GM12892 (cell line): ENCODE results near the gene JADE3.

Experiments
- POLR2A ChIP-seq: IDR thresholded peaks from 2 replicates; pipeline ENCODE4 v1.6.1; 2011; ENCODE audit warnings: low read depth, low read length, control low read depth
- POLR2AphosphoS5 ChIP-seq: IDR thresholded peaks from 2 replicates; pipeline ENCODE4 v1.6.1; 2011; ENCODE audit warnings: low read depth, low read length, control low read depth
- TAF1 ChIP-seq: IDR thresholded peaks from 2 replicates; pipeline ENCODE4 v1.6.1; 2011; ENCODE audit warnings: low read depth, mild to moderate bottlenecking, control low read depth, low read length, borderline replicate concordance

DNA sequence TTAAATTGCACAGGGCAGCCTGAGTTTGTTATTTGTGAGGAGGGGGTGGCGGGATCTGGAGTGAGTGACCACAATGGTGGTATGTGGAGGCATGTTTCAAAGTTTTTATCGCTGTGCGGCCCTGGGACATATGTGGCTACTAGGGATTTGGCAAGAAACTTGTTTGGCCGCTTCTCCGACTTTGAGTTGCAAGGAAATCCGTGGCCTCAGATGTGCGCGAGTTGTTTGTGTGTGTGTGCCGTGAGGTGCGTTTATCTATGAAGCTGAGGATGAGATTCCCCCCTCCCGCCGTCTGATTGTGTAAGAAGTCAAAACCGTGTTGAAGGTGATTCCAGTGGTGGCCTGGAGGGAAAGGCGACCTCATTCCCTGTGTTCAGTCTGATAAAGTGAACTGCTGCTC is 1.4 kb downstream of the JADE3 start:
- TF ChIP-seq POLR2A (no peak), POLR2AphosphoS5 (no peak), TAF1 (no peak)
